HTERT RPE-1 (cell line): ENCODE data around the gene NEK7.

Source experiments
- in situ Hi-C: fragments of 300-500 bp; cut with MboI; formaldehyde crosslinking; loops from 4 replicates; pipeline ENCODE4 v1.14.3; 2020; ENCODE audit warnings: low sequenced_read_pairs

Gene NEK7

DNA sequence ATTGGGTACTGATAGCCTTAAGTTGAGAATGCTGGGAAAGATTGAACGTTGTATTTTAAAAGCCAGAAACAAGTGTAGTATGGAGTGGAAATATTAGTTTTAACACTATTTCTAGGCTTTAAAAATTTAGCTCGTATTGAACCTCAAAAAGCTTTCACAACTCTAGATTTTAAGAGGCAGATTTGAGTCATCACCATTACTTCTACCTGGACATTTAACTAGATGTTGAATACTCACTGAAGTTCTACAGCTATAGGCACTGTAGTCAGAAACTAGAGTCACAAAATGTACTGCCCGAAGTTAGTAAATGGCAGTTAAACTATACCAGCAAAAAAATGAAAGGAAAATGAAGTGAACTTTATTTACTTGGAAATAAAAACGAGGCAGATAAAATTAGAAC is 96.5 kb downstream of the NEK7 start:
- in situ Hi-C loops: no loop called here

DNA sequence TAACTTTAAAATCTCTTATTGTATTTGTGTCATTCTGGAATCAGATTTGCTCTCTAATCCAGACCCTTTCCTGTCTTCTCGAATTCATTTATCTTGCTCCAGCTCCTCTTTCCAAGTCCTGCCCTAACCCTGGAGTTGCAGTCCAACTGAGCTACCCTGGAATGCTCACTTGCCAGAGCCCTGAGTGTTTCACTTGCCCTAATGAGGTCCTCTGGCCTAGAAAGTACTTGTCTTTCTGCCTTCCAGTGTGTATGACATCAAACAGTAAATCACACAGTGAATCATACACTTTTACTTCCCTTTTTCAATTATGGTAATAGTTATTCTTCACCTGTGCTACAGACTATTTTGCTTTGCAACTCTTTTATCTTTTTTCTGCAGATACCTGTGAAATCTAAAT is 96.9 kb downstream of the NEK7 start:
- in situ Hi-C loops: no loop called here

DNA sequence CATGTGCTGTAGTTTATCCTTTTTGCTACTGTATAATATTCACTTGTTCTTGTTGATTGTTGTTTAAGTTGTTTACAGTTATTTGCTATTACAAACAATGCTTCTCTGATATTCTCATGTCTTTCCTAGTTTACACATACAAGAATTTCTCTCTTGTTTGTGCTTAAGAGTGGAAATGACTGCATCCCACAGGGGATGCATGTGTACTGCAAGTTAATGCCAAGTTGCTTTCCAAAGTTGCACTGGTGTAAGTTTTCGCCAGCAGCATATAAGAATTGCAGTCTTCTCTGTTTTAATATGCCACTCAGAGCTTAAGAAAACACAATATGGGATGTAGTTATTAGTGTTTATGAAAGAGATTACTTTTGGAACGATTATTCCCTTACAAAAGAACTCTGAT is 97.7 kb downstream of the NEK7 start:
- in situ Hi-C loops: no loop called here

DNA sequence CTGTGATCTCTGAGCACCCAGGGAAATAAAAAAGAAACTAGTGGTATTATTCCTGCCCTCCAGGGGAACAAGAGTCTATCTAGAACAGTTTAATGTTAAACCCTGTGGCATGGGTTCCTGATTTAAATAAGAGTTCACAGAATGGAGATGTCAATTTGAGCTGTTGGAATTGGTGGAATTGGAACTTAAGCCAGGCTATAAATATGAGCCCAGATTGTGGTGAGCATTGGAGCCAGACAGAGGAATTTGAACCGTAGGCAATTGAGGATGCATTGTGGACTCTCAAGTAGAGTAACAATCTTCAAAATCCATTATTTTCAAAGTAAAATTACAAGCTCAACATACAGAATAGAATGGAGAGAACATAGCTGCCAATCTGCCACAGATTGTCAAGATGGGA is 98.2 kb downstream of the NEK7 start:
- in situ Hi-C loops: no loop called here

DNA sequence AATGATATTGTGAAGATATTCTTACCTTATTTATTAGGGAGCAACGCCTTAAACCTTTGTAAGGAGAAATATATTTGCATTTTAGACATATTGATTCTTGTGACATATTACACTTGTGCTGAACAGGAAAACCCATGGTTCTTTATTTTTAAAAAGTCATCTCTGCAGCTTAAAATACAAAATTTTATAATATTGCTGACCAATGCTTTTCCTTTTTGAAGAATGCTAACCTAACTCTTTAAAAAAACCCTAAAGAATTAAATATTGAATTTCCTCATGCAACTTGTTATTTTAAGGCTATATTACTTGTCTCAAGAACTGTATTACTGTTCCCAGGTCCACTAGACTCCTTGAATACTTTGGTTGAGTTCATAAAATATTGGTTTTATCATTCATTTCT is 99.0 kb downstream of the NEK7 start:
- in situ Hi-C loops: no loop called here

DNA sequence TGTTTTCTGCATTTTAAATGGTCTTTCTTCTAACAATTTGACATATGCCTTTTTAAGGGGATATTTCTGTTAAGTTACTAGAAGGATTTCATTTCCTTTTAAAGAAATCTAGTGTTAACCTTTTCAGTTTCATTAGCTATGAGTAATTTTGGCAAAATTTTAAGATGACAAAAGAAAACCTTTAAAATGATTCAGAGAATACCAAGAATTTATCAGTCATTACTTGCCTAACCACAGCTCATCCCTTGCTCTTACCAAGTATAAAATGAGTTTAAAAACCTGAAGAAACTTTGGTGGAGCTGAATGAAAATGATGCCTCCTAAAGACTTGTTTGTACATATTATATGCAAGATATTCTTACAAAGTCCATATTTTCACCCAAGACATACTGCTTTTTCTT is 101.7 kb downstream of the NEK7 start:
- in situ Hi-C loops: no loop called here

DNA sequence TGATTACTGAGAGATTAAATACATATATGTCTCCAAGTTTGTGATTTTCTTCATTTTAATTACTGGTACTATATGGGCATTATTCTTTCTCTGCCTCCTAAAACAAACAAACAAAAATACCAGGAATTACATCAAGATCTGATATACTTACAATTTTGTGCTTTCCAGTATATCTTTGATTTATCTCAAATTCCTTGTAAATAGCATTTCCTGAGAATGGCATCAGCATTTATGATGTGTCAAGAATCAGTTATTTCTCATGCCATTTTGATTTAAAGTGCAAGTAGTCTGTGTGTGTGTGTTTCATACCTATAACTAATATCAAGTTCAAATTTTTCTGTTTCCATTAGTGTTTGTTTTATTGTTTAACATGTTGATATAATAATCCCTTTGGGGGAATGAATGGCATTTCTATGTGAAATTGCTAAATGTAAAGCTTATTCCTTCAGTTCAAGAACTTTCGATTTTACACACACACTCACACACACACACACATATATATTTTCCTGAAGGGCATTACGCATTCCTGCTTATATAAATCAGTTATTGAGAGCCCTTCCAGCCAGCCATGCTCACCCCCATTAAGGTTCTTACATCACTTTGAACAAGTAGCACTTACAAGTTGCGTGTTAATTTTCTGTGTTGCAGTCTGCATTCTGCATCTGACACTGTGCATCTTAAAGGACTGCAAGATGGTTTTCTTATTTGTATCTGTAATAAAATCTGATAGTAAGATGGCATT is 102.7 kb downstream of the NEK7 start:
- in situ Hi-C loops: no loop called here

DNA sequence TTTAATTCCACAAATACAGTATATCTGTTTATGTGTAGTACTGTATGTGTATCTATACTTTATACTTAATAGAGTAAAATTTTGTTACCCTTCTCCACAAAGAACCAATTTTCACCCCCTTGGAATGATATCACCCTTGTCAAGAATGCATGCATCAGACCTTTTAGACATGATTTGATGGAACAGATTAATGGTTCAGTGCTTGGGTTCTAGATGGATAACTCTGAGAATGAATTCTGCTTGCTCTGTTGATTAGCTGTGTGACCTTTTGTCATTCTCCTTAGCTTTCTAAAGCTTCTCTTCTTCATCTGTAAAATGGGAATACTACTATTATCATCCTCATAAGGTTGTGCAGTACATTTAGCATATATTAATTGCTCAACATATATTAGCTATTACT is 105.1 kb downstream of the NEK7 start:
- in situ Hi-C loops: no loop called here

DNA sequence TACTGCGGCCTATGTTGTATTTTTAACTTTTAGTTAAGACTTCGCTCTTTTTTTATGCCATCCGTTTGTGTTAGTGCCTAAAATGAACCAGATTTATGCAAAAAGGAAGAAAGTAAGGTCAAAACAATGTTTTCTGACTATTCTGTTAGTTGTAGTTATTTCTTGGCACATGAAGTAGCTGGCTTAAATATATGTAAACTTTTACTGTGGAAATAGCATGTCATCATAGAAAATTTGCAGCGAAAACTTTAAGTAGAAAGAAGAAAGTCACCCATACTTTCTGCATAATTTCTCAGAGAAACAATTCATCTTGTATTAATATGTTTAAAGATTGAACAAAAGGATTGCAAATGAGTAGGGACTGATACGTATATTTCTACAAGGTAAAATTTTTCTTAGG is 106.4 kb downstream of the NEK7 start:
- in situ Hi-C loops: no loop called here

DNA sequence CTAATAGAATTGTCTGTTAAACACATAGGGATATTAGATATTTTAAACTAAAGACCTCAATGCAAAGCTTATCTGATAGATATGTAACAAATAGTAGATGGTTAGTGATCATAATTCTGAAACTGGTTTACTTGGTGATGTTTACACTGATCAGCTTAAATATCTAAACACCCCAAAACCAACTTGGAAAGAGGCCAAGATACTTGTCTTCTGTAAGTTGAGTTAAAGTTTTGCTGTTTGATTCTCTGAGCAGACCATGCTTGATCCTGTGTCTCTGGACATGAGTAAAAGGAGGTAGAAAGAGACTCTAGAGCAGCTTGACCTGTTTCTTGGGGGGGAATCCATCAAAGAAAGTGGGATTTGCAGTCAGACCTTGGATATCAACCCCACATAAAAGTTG is 107.5 kb downstream of the NEK7 start:
- in situ Hi-C loops: no loop called here

DNA sequence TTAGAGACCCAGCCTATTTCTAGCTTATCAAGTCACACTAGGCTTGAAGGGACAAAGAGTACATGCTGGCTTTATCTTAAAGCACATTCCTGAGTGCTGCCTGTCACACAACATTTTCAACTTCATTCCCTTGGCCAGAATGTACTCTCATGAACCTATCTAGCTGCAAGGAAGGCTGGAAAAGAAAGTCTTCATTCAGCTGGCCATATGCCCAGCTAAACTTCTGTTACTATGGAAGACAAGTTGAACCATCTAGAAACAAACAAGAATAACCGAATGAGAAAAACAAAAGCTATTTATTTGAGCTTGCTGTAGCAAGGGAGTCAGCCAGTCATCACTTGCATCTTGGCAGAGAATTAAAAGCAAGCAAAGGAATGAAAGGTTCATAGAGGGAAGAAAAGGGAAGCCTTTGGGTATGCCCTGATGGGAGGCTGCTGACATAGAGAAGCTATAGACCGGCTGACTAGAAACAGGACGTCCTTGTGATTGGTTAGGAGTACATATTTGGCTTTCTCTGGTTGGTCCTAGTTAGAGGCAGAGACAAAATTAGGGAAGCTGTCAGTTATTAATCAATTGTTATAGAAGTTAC is 108.4 kb downstream of the NEK7 start:
- in situ Hi-C loops: no loop called here

DNA sequence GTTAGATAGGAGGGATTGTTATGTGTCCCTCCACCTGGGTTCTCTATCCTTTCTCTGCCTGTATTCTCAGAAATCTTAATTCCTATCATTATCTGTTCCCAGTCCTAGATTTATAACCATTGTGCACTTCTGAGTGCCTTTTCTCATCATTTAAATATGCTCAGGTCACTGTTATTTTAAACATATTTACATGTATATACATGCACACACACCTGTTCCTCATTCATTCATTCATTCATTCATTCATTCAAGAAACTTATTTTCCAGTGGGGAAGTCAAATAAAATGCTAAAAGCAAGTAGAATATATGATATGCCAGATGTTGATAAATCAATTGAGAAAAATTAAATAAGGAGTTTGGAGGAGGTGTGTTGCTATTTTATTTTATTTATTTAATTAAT is 110.3 kb downstream of the NEK7 start:
- in situ Hi-C loops: no loop called here

DNA sequence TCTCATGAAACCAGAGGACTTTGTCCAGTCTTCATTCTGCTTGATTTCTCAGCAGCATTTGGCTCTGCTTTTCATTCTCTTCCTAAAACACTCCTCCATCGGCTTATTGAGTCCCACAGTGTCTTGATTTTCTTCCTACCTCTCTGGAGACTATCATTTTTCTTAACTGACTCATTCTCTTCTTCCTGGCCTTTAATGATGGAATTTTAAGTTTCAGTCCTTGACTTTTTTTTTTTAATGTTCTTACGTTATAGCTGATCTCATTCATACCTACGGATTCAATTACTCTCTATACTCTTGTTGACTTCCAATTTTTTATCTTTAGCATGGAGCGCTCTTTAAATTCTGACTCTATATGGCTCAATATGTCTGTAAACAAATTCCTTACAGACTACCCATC is 111.1 kb downstream of the NEK7 start:
- in situ Hi-C loops: no loop called here

DNA sequence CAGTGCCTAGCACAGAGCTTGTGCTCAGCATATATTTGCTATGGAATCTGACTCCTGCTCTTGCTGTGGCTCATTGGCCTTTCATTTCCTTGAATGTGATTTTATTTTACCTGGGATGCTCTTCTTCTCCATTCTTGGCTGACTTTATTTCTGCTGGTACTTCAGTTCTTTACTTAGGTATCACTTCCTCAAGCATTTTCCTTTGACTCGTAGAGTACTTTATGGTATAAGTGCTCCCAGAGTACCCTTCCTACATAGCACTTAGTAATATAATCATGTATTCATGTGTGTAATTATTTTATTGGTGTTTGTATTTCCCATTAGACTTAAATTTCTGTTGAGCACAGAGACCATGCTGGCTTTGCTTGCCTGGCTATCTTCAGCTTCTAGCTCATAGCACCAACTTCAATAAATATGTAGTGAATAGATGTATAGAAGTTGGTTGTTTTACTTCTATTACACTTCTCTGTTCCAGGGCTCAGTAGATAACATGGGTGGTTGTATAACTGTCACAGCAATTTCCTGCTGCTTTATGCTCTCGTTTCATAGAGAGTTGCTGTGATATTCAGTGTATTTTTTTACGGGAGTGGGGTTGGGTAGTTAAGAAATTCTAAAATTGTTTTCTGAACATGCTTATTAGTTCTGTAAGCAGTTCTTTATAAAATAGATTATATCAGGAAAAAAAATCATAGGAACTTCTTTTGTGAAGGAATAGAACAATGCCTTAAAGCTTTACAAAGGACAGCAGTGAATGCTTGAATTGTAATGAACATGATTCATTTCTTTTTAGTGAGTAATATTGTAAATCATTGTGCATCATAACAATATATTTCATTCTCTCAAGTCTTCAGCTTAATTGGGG is 112.2 kb downstream of the NEK7 start:
- in situ Hi-C loops: no loop called here

DNA sequence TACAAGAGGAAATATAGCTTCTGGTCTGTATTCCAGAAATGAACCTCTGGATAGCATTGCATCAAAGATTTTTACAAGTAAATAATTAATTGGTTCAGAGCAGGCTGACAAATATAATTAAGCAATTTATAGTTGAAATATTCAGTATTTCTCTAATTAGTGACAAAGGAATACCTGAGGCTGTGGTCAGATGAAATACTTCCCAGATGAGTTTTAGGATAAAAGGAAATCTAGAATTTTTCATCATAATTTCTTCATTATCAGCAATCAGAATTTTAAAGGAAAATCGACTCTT is 112.8 kb downstream of the NEK7 start:
- in situ Hi-C loops: no loop called here

DNA sequence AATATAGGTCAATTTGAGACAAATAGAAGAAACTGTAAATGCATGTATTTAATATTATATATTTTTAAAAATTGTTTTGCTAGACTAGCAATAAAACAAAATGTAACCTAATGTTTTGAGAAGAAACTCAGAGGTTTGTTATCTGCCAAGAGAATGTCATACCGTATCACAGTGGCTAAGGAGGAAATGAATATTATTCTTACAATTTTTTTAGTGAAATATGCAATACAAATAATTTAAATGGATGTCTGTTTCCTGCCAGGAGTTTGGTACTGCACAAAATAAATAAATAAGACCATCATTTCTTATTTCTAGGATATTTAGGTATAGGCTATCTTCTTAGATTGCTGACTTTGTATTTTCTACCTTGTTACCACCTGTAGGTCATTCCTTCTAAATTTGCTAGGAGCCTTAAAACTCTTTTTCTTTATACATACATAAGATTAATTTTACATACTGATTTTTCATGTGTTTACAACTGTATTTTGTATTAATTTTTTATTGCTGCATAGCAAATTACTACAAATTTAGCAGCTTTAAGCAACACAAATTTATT is 113.6 kb downstream of the NEK7 start:
- in situ Hi-C loops: no loop called here

DNA sequence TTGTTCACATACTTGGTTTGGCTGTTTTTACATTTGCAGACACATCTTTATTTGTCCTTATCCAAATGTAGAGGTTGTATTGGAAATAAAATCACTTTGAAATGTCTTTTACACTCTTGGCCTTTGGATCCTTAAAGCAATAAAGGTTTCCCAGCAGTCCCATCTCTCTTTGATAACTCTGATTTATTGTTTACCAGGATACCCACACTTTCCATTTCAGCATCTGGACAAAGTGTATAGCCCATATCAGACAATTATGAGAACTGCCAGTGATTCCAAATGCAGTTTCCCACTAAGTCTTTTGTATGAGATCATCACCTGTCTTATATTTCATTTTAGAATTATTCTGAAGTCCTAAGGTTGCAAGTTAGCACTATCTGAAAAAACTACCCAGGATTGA is 114.7 kb downstream of the NEK7 start:
- in situ Hi-C loops: no loop called here

DNA sequence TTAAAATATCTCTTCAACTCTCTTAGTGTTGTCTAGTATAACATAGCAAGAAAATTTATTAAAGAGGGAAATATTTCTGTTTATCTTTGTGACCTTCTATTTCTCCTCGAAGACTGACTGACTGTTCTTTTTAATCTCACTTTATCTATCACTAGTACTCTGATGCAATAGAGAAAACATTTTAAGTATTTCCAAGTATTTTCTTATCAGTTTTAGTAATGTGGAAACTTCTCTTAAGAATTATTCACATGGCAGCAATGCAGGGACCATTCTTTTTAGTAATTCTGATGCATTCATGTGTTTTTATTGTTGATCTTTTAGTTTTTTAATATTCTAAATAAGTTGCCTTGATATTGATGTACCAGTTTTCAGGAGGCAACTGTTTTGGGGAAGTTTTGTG is 115.7 kb downstream of the NEK7 start:
- in situ Hi-C loops: no loop called here

DNA sequence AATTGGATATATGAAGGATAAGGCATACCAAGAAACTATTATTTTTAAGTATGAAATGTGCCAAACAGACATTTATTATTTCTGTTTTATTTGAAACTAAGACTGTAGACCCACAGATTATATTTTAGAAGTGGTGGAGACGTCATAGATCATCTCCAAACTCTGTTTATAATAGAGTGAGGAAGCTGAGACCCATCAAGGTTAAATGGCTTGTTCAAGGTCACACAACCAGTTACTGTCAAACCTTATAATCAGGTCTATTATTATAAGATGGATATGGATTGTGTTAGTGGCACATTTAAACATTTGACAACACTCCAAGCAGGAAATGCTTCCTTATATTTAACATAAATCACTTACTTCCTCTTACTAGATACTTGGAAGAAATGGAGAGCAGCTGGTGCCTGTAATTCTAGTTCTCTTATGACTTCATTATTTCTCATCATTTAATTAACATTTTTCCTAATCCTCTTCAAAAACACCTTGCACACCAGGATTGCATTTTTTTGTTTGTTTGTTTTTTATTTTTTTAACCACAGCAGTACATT is 117.0 kb downstream of the NEK7 start:
- in situ Hi-C loops: no loop called here

DNA sequence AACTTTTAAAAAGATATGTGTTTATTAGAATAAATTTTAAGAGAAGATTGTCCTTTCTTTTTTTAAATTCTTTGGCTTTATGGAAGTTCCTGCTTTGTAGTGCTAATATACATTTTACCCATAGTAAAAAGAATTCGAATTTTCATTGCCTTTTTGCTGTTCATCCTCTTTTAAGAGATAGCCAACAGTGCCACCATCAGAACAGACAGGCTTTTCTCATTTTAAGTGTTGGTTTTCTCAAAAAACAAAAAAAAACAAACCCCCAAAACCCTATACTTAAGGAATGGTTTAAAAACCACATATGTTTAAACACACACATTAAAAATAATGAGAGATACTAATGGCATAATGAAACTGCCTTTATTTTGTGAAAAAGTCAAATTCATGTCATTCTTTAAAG is 118.8 kb downstream of the NEK7 start:
- in situ Hi-C loops: no loop called here

DNA sequence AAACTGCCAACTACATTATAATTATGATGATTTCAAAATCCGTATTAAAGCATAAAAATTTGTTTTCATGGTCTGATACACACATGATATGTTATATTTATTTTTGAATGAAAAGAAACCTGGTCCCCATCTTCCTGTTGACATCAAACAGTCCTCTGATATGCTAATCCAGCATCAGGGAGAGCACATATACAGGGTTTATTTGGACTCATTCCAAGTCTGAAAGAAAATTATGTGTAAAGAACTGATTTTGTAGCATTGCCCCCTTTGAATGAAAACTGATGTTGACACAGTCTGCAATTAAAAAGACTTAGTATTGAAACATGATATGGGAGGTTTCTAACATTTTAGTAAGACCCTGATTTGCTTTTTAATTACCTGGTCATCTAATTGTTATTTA is 119.4 kb downstream of the NEK7 start:
- in situ Hi-C loops: no loop called here

DNA sequence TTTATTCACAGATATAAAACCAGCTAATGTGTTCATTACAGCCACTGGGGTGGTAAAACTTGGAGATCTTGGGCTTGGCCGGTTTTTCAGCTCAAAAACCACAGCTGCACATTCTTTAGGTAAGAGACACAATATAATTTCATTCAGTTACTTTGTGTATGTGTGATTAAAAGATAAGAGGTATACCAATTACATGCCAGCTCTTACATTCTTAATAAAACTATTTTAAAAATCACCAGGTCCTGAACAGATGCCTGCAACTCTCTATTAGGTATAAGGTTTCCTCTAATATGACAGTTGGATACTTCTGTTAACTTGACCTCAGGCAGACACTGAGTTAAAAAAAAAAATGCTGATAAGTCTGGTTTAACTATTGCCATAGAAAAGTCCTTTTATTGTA is 122.1 kb downstream of the NEK7 start:
- in situ Hi-C loops: no loop called here
